GM12874 (cell line): ENCODE measurements around the gene CNOT3.

Experiments
- TF ChIP-seq, protein P1 (sequence below): IDR thresholded peaks from 2 replicates; pipeline ENCODE4 v1.5.1; 2011; ENCODE audit warnings: low read depth, mild to moderate bottlenecking, control low read depth, low read length, moderate library complexity; ENCODE audit not compliant: insufficient read depth

CNOT3 gene

DNA sequence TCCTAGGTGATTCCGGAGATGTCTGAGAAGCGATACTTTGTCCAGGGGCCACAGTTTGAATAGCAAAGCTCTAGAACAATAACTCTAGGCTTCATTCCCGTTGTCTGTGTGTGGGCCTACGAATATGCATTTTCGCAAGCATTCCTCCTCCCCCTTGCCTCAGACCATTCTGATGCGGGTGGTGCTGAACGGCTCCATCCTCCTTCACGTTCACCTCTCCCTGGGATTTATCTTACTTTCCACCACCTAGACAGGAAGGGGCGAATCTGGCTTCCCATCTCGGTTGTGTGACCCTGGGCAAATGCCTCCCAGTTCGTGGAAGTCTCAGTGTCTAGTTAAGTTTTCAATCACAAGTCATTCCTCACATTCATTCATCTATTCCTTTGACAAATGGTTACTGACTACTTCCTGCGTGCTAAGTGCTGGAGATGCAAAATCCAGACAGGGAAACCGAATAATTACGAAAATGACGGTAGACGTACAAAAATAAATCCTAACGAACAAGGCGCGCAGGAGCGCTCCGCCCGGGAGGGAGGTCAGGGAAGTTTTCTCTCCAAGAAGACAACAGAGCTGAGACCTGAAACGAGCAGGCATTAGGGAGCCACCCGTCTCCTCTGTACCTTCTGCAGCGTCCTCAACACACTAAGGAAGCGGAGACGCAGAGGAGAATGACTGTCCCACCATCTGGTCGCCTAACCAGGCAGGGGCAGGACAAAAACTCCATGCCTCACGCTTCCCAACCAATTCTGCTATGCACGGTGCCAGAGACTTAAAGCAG lies 1.3 kb upstream of the CNOT3 start:
- TF ChIP-seq, protein P1, sequence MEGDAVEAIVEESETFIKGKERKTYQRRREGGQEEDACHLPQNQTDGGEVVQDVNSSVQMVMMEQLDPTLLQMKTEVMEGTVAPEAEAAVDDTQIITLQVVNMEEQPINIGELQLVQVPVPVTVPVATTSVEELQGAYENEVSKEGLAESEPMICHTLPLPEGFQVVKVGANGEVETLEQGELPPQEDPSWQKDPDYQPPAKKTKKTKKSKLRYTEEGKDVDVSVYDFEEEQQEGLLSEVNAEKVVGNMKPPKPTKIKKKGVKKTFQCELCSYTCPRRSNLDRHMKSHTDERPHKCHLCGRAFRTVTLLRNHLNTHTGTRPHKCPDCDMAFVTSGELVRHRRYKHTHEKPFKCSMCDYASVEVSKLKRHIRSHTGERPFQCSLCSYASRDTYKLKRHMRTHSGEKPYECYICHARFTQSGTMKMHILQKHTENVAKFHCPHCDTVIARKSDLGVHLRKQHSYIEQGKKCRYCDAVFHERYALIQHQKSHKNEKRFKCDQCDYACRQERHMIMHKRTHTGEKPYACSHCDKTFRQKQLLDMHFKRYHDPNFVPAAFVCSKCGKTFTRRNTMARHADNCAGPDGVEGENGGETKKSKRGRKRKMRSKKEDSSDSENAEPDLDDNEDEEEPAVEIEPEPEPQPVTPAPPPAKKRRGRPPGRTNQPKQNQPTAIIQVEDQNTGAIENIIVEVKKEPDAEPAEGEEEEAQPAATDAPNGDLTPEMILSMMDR = no peak

GRCh38 chr19:54136864-54137698 lies 481 bp upstream of the CNOT3 start:
- TF ChIP-seq, protein P1 = no peak

GRCh38 chr19:54138489-54139256 lies 1.1 kb downstream of the CNOT3 start:
- TF ChIP-seq, protein P1 = no peak

GRCh38 chr19:54141356-54141755 lies 3.8 kb downstream of the CNOT3 start:
- TF ChIP-seq, protein P1 = no peak

DNA sequence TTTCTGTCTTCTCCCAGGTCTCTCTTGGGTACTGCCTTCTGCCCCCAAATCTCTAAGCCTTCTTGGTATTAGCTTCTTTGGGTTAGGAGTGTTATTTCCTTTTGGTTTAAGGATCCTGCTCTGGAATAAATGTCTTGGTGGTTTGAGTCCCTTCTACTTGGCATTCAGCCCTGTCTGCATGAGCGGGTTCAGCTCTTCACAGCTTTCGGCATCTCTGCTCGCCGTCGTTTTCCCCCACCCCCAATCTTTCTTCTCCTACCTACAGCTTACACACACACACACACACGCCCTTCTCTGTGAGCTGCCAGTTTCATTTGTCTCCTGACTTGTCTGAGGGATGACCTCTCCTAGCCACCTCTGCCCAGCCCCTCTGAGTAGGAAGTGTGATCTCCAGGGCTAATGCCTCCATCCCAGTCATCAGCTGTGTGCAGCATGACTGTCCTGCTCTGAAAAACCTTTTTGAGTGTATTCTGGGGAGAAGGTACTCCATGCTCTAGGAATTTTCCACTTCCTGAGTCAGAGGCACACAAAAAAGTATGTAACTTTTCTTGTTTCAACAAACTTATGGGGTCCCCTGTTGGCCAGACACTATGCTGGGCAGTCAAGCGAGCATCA lies 4.7 kb downstream of the CNOT3 start:
- TF ChIP-seq, protein P1 = no peak

DNA sequence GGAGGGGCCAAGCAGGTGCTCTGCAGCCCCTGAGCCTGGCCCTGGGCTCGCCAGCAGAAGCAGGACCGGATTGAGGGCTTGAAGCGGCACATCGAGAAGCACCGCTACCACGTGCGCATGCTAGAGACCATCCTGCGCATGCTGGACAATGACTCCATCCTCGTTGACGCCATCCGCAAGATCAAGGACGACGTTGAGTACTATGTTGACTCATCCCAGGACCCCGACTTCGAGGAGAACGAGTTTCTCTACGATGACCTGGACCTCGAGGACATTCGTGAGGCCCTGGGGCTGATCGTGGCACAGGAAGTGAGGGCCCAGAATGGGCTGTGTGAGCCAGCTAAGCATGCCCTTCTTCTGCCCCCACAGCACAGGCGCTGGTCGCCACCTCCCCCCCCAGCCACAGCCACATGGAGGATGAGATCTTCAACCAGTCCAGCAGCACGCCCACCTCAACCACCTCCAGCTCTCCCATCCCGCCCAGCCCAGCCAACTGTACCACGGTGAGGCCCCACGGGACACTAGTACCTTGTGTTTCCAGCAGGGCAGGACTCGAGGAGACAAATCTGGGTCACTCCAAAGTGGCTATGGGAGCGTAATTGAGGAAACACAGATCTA lies 8.1 kb downstream of the CNOT3 start:
- TF ChIP-seq, protein P1 = no peak
